Aorta (tissue), 5 donors: Measurements from ENCODE around the gene GALT. TPM values are rescaled to one million over a fixed set of nuclear protein-coding genes. Genes with fewer than 3 reads are reported as not detected.

Experiments
- ATAC-seq: fragments of 200-7000 bp; cut with Tn5 transposase; one replicate; pipeline ENCODE4 v1.9.1; 2022; ENCODE audit warnings: moderate library complexity; ENCODE audit not compliant: low FRiP score
- DNase-seq, 2 donors: peaks; one replicate each; pipeline ENCODE4 v3.0.0-alpha.2; 2020
- H3K27ac ChIP-seq, 2 donors: one replicate each; pipeline ENCODE4 v1.5.1; 2013; ENCODE audit warnings: low read length in 2 of 2, mild to moderate bottlenecking in 2 of 2, moderate library complexity in 2 of 2, control low read depth in 1 of 2, inconsistent platforms in 1 of 2, low read depth in 1 of 2
- H3K27me3 ChIP-seq, 2 donors: one replicate each; pipeline ENCODE4 v1.6.1; 2013; ENCODE audit warnings: control low read depth in 1 of 2, low read length in 1 of 2, mild to moderate bottlenecking in 1 of 2, moderate library complexity in 1 of 2; ENCODE audit not compliant: insufficient read depth in 2 of 2, control insufficient read depth in 1 of 2
- H3K36me3 ChIP-seq, 2 donors: one replicate each; pipeline ENCODE4 v1.6.1; 2013; ENCODE audit warnings: control low read depth in 1 of 2, low read length in 1 of 2, mild to moderate bottlenecking in 1 of 2; ENCODE audit not compliant: insufficient read depth in 2 of 2, control insufficient read depth in 1 of 2
- H3K4me1 ChIP-seq, 2 donors: one replicate each; pipeline ENCODE4 v1.6.1; 2013; ENCODE audit warnings: low read length in 2 of 2, control low read depth in 1 of 2, mild to moderate bottlenecking in 1 of 2, moderate library complexity in 1 of 2; ENCODE audit not compliant: insufficient read depth in 2 of 2, control insufficient read depth in 1 of 2
- H3K4me3 ChIP-seq, 2 donors: one replicate each; pipeline ENCODE4 v1.5.1; 2013; ENCODE audit warnings: low read length in 2 of 2, control low read depth in 1 of 2, mild to moderate bottlenecking in 1 of 2
- H3K9me3 ChIP-seq: one replicate; pipeline ENCODE4 v1.6.1; 2013; ENCODE audit warnings: mild to moderate bottlenecking, low read length; ENCODE audit not compliant: control insufficient read depth
- WGBS, 2 donors: extraction: QIAGEN DNeasy Blood & Tissue Kit; methylation state at CpG; one replicate each; pipeline ENCODE4 v1.1.7; 2013; 5-methylcytosine and 5-hydroxymethylcytosine counted together
- intact Hi-C, 2 donors: fragments of 100-400 bp; cut with DNase I; formaldehyde crosslinking; loops; one replicate each; pipeline versions ENCODE4 v1.14.2 to v1.15.0; 2022
- polyA plus RNA-seq, 2 donors: library from polyadenylated mRNA; stranded (reverse); fragments of 200-250 nt; gene quantifications; one replicate each; pipeline ENCODE4 v1.2.3, GENCODE V29; 2013
- total RNA-seq, 2 donors: library from RNA; stranded (reverse); fragmentation: NEBNext Ultra II Directional; extraction: Animal tissue kit (Norgen Biotek cat#: 25700); gene quantifications; one replicate each; pipeline ENCODE4 v1.2.1, GENCODE V29; 2021
- donor health status: healthy with polysubstance abuse.
- donor health status: Bipolar disorder and iron deficiency.
- donor health status: DM: no; HTN: no; CAD: no.
- donor health status: DM: no; HTN: no; CAD: no.
- donor health status: DM: yes; HTN: yes; CAD: no.

Gene GALT
- total and polyA plus RNA-seq, 4 donors = 27.2 to 98.1 (median 40.1) TPM

GRCh38 chr9:34610434-34611206, 35.9 kb upstream of the GALT start:
- no peaks in the 10 kb centered on the region for H3K9me3 ChIP-seq
- intact Hi-C loops = no loop called here
- H3K27me3 ChIP-seq = no peaks in the 10 kb centered on the region
- ATAC-seq = no peak
- H3K4me3 ChIP-seq = no peak overlapping the region
- H3K4me1 ChIP-seq = no peaks in the 10 kb centered on the region
- no peaks in the 10 kb centered on the region for H3K36me3 ChIP-seq
- peak in 1 of 2 donors; percentile 37 for DNase-seq
- no peak overlapping the region for H3K27ac ChIP-seq
- WGBS, 2 donors = 94 to 96% methylated on average over 20 of the region's 20 CpGs

GRCh38 chr9:34611251-34611810, 35.1 kb upstream of the GALT start:
- intact Hi-C loops = no loop called here
- no peaks in the 10 kb centered on the region for H3K9me3 ChIP-seq
- ATAC-seq = peak; percentile 24
- 74 to 78% methylated on average over 10 of the region's 10 CpGs for WGBS, 2 donors
- H3K4me1 ChIP-seq = no peaks in the 10 kb centered on the region
- no peaks in the 10 kb centered on the region for H3K36me3 ChIP-seq
- no peak overlapping the region for H3K27ac ChIP-seq
- H3K27me3 ChIP-seq = no peaks in the 10 kb centered on the region
- DNase-seq = peak in 1 of 2 donors; percentile 48
- H3K4me3 ChIP-seq = peak overlapping the region; percentile 41 to 53

- H3K4me3 ChIP-seq = peak within 1 kb of the TSS; percentile 41 to 53
- no peaks in the 10 kb centered on the region for H3K27me3 ChIP-seq
- DNase-seq (peak; percentile 91 to 95), ATAC-seq (peak; percentile 98)
- WGBS, 2 donors = 1% methylated on average over 76 to 77 of the region's 77 CpGs
- H3K36me3 ChIP-seq = no peaks in the 10 kb centered on the region
- peak within 1 kb of the TSS in 1 of 2 donors; percentile 9 for H3K27ac ChIP-seq
- no peaks in the 10 kb centered on the region for H3K9me3 ChIP-seq
- H3K4me1 ChIP-seq = no peaks in the 10 kb centered on the region
- intact Hi-C loops = loop anchor here in 1 of 2 donors (2.0 kb wide), 1 partner anchor 21 kb away; no protein-coding TSS in a partner anchor
These were observed 34.4 kb upstream of the GALT start, which contains the start of gene RPP25L for GRCh38 chr9:34611811-34612787. Gene RPP25L, minus strand, starts transcription at chr9:34612097. Its CDS starts 801 bp downstream, at chr9:34611296.

GRCh38 chr9:34612788-34613390, 33.6 kb upstream of the GALT start:
- H3K4me1 ChIP-seq = no peaks in the 10 kb centered on the region
- H3K9me3 ChIP-seq = no peaks in the 10 kb centered on the region
- H3K27ac ChIP-seq = no peak overlapping the region
- ATAC-seq (peak; percentile 89), DNase-seq (peak; percentile 86 to 88)
- H3K27me3 ChIP-seq = no peaks in the 10 kb centered on the region
- intact Hi-C loops = loop anchor here in 1 of 2 donors (2.0 kb wide), 1 partner anchor 20 kb away; no protein-coding TSS in a partner anchor
- H3K4me3 ChIP-seq = peak overlapping the region in 1 of 2 donors; percentile 37
- 3 to 5% methylated on average over 15 of the region's 15 CpGs for WGBS, 2 donors
- no peaks in the 10 kb centered on the region for H3K36me3 ChIP-seq

- ATAC-seq (no peak), DNase-seq (peak in 1 of 2 donors; percentile 15)
- 86 to 87% methylated on average over 2 of the region's 2 CpGs for WGBS, 2 donors
- Histone ChIP-seq H3K27me3 (no peaks in the 10 kb centered on the region), H3K9me3 (no peaks in the 10 kb centered on the region), H3K27ac (no peak overlapping the region), H3K4me3 (no peak overlapping the region), H3K36me3 (no peaks in the 10 kb centered on the region), H3K4me1 (no peaks in the 10 kb centered on the region)
- intact Hi-C loops = no loop called here
These were observed 31.3 kb upstream of the GALT start for GRCh38 chr9:34615132-34615531.

- no peaks in the 10 kb centered on the region for H3K36me3 ChIP-seq
- H3K27me3 ChIP-seq = no peaks in the 10 kb centered on the region
- peak within 1 kb of the TSS; percentile 43 to 49 for H3K4me3 ChIP-seq
- no peaks in the 10 kb centered on the region for H3K4me1 ChIP-seq
- ATAC-seq (peak; percentile 95), DNase-seq (peak; percentile 95)
- H3K27ac ChIP-seq = no peak within 1 kb of the TSS
- no peaks in the 10 kb centered on the region for H3K9me3 ChIP-seq
- intact Hi-C loops = no loop called here
- 4% methylated on average over 43 of the region's 43 CpGs for WGBS, 2 donors
These were observed 26.1 kb upstream of the GALT start, which contains the start of gene DCTN3 for GRCh38 chr9:34620061-34620994. Gene DCTN3, minus strand, starts transcription at chr9:34620495. Its CDS starts 31 bp downstream, at chr9:34620464.

- no peaks in the 10 kb centered on the region for H3K9me3 ChIP-seq
- WGBS, 2 donors = 10 to 11% methylated on average over 50 to 63 of the region's 63 CpGs
- H3K4me1 ChIP-seq = no peaks in the 10 kb centered on the region
- H3K27ac ChIP-seq = no peak overlapping the region
- no peaks in the 10 kb centered on the region for H3K36me3 ChIP-seq
- H3K4me3 ChIP-seq = no peak overlapping the region
- no peak for ATAC-seq
- no peak for DNase-seq
- intact Hi-C loops = no loop called here
- H3K27me3 ChIP-seq = no peaks in the 10 kb centered on the region
These were observed 22.9 kb upstream of the GALT start for GRCh38 chr9:34623374-34624235.
